ENCODE data around the gene SLC39A10.

The SLC39A10 gene

DNA sequence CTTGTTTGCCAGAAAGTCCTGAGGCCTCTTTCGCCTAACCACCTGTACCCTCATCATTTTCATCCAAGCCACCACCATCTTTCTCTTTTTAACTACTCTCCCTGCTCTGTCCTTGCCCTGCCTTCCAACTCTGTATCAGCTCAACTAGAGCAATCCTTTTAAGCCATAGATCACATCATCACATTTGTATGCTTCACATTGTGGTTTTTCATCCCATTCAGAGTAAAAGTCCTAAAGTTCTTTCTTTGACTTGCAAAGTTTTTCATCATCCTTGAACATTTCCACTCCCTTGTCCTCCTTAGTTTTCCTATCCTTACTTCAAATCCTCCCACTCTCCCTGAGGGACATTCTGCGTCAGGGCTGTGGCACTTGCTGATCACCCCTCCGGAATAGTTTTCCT is 73.9 kb downstream of the SLC39A10 start:
- no peak for DNase-seq

DNA sequence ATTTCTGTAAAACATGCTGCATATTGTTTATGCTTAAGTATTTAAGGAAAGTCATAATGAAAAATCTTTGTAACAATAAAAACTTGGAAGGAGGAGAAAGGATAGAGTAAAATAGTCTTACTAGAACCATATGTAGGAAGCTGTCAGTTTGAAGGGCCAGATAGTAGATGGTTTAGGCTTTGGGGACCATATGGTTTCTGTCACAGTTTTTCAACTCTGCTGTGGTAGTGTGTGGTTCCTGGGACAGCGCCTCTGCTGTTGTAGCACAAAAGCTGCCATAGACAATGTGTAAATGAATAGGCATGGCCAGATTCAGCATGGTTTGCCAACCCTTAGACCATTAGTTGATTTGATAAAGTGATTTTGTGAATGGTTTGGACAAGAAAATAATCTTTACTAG is 75.5 kb downstream of the SLC39A10 start:
- DNase-seq, result no peak

DNA sequence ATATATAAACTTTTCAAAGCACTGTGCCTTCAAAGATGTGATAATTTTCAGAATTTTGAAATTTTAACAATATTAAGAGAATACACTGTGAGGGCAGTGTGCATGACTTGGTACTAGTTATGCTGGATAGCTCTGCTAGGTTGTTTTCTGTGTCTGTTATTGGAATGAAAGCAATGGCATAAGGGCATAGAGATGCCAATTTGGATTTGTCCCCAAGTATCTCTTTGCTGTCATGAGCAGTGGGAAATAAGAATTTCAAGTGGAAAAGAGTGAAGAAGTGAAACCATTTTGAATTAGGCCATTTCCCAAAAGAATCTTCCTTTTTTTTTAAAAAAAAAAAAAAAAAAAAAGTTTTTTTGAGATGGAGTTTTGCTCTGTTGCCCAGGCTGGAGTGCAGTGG is 76.8 kb downstream of the SLC39A10 start:
- DNase-seq, result no peak

DNA sequence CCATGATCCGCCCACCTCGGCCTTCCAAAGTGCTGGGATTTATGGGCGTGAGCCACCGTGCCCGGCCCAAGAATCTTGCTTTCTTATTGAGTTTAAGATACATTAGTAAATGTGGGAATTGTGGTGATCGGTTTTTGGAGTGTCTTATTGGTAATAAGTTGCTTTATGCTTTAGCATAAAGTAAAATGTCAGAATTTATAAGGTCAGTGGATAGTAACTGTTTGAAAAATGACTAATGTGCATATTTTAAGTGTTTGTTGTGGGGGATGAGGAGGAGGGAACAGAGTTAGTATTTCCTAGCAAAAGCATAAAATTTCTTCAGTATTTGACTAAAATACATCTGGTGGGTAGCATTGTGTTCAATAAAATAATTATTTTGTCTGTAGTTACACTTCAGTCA is 77.4 kb downstream of the SLC39A10 start:
- no peak for DNase-seq

DNA sequence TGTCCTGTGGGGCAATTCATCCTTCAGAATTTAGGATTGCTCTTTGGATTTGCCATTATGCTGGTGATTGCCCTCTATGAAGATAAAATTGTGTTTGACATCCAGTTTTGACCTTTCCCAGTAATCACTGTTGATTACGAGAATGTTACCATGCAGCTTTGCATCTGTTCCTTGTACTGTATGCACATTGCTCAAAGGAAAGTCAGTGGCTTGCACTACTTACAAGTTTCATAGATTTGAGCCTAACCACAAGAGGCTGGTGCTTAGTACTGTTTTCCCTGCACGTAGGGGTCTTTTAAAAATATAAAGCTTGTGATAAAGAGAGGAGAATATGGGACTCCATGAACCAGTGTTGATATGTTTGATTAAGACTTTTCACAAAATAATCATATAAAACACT is 77.9 kb downstream of the SLC39A10 start:
- no peak for DNase-seq

DNA sequence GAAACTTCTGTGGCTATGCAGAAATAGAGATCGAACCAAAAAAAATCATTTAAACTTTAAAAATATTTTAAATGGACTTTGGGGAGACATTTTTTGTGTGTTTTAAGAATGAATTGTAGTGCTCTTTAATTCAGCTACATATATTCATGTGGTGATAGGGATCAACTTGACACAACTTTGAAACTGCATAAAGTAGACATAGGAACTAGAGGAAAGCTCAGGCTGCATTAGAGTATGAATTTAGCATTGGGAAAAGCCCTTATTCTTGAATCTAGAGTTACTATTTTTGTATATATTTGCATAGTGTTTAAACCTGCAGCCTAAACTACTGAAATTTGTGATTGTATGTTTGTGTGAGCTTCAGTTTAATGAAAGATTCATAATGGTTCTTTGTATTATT is 78.3 kb downstream of the SLC39A10 start:
- DNase-seq, result no peak

DNA sequence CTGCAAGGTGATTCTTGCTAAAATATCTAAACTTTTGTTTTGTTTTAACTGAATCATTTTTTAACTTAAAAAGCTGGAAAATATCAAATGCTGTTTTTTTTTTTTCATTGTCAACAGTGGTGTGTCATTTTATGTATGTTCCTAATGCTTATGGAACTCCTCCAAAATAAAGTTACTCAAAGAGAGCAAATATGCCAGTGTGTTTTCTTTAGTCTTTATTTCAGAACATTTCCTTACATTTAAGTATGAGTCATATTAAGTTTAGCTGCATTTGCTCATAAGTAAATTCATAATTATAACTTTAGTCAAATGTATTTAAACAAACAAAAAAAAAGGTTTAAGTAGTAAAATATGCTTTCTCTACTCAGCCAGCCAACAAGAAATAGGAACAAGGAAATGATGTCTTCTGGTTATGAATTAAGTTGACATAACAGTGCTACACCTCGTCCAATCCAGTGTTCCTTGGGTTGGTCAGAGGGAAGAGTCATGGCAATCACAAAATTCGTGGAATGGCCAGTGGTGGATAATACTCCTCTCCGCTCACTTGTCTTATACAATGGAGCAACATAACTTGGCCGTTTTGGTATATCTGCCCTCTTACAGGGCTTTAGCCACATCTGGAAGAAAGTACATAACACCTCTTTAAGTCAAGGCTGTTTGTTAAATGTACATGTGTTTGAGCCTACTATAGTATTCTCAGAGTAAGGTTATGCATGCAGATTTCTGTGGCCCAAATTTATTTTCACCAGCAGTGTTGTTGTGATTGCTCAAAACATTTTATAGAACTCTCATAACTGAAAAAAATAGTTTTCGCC is 80.7 kb downstream of the SLC39A10 start:
- DNase-seq, result no peak

DNA sequence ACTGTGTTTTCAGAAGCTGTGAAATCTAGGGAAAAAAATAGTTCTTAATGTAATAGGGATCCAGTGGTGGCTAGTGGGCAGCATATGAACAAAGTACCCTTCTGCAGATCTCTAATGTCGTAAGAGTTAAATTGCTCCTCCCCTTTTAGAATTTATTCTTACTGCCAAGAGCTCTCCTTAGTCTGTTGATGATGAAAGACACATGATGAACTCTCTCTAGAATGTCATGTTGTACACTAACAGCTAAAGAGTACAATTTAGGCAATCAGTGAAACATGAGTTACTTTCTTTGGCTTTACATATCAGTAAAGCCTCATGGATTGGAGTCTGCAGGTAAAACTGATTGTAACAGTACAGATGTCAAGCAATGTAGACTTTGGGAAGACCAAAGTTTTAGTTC is 84.2 kb downstream of the SLC39A10 start:
- DNase-seq, result no peak

DNA sequence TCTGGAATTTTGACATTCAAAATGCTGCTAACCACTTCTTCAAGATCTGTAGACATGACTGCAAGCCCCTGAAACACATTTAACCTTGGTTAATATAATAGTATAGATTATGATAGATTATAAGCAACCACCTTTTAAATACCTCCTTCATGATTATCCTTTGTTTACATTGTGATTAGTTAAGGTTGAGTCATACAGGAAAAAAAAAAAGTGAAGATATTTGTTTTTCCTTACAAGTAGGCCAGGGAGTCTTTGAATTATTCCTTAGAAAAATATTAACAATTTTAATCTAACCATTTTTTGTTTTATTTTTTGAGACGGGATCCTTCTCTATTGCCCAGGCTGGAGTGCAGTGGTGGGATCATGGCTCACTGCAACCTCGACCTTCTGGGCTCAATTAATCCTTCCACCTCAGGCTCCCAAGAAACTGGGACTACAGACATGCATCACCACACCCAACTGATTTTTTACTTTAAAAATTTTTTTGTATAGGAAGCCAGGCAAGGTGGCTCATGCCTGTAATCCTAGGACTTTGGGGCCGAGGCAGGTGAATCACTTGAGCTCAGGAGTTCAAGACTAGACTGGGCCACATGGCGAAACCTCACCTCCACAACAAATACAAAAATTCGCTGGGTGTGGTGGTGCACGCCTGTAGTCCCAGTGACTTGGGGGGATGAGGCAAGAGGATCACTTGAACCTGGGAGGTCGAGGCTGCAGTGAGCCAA is 99.4 kb downstream of the SLC39A10 start:
- DNase-seq, result no peak

DNA sequence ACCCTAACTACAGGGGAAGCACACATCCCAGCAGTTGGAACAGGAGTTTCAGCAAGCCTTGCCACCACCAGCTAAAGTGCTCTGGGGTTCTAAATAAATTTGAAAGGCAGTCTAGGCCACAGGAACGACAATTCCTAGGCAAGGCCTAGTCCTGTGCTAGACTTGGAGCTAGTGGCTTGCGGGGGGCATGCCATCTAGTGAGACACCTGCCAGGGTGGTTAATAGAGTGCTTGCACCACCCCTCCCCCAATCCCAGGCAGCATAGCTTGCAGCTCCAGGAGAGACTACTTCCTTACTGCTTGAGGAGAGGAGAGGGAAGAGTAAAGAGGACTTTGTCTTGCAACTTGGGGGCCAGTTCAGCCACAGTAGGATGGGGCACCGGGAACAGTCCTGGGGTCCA is 101.8 kb downstream of the SLC39A10 start:
- DNase-seq, result no peak

DNA sequence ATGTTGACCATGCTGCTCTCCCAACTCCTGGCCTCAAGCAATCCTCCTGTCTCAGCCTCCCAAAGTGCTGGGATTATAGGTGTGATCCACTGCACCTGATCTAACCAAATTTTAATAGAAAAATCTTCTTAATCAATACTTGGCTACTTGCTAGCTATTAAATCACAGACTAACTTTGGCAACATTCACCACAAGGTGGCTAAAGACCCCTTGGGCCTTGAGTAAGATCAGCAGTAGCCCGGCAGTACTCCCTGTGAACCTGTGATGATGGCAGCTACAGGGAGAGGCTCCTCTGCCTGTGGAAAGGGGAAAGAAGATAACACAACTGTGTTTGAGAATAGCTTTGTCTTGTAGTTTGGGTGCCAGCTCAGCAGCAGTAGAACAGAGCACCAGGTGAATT is 102.9 kb downstream of the SLC39A10 start:
- no peak for DNase-seq

DNA sequence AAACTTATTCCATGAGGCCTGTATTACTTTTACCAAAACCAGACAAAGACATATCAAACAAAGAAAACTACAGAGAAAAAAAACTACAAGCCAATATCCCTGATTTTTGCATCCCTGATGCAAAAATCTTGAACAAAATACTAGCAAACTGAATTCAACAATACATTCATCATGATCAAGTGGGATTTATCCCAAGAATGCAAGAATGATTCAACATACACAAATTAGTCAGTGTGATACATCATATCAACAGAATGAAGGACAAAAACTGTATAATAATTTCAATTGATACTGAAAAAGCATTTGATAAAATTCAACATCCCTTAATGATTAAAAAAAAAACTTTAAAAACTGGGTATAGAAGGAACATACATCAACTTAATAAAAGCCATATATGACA is 106.8 kb downstream of the SLC39A10 start:
- DNase-seq, result no peak

DNA sequence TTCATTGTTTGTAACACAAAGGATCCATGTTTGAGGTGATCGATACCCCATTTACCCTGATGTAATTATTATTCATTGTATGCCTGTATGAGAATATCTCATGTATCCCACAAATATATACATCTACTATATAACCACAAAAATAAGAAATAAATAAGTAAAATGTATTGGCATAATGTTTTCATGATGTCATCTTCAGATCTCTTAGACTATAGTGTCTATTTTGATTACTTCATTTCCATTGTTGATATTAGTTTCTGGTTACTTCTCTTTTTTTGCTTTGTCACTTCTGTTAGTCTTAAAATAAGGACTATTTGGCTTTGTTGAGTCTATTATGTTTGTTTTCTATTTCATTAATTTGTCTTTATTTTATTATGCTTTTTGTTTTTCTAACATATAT is 109.7 kb downstream of the SLC39A10 start:
- DNase-seq, result no peak

DNA sequence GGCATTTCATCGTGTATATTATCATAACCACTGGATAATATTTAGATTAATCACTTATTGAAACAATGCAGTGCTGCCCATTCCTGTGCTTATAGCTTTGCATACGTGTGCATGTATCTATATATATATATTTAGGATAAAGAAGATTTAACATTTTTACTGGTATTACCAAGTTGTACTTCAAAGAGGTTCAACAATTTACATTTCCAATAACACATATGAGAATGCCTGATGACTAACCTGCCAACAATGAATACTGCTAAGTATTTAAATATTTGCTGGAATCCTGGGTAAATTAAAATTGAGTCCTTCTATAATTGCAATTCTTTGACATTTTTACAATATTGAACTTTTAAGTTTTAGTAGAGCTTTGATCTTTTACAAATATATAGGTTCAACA is 111.4 kb downstream of the SLC39A10 start:
- no peak for DNase-seq

DNA sequence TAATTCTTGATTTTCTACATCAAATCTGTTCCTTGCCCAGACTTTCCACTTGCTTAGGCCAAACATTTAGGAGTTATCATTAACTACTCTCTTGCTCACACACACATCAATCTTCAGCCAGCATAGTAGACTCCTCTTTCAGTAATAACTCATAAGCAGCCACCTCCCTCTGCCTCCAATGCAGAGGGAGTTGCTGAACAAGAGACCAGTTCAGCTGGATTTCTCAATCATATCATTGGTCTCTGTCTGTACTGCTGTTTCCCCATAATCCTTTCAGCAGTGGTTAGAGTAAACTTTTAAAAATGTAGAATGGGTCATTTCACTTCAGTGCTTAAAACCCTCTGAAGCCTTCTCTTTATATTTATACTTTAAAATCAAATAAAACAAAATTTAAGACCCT is 112.9 kb downstream of the SLC39A10 start:
- no peak for DNase-seq

DNA sequence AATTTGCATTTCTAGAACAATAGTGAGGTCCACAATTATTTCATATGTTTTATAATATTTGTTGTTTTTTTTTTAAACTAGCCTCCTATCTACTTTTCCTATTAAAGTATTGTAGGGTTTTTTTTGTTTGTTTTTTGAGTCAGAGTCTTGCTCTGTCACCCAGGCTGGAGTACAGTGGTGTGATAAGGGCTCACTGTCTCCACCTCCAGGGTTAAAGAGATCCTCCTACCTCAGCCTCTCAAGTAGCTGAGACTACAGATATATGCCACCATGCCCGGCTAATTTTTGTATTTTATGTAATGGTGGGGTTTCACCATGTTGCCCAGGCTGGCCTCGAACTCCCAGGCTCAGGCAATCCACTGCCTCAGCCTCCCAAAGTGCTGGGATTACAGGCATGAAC is 122.5 kb downstream of the SLC39A10 start:
- DNase-seq, result no peak

DNA sequence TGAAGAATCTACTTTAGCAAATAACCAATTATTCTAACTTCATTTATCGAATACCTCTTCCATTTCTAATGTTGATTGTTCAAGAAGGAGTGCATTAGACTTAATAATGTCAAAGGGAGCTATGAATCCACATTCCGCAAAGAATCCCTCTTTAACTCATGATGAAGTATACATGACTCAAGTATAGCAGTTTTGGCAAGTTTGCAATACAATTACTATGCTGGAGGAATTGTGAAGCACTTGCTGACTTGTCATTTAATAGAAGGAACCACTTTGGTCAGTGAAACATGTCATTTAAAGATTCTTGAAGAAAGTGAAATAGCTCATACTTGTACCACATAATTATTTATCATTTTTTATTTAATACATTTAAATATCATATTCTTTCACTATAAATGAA is 125.1 kb downstream of the SLC39A10 start:
- no peak for DNase-seq

Measured in NCI-H1105 (cell line).